ENCODE results near the gene LGALS9B.
"Not testable (repeated sequence)": the region's sequence is repeated elsewhere in the genome, so short reads cannot be mapped to it uniquely, and the experiment has no call there.

Gene LGALS9B

GRCh38 chr17:20467447-20467846 is at the start of gene LGALS9B:
TSS of gene LGALS9B (minus strand) at chr17:20467539. CDS start at chr17:20467470, 69 bp downstream.
- not testable (repeated sequence) for H3K4me3 Mint-ChIP-seq; H3K36me3 Mint-ChIP-seq (ENCODE audit: low read depth); H3K9me3 Mint-ChIP-seq; H3K27ac Mint-ChIP-seq; H3K27me3 Mint-ChIP-seq (ENCODE audit: low read depth, poor library complexity); H3K4me1 Mint-ChIP-seq; DNase-seq

- not testable (repeated sequence) for H3K4me1 Mint-ChIP-seq; H3K27ac Mint-ChIP-seq; DNase-seq; H3K27me3 Mint-ChIP-seq (ENCODE audit: low read depth, poor library complexity); H3K36me3 Mint-ChIP-seq (ENCODE audit: low read depth); H3K9me3 Mint-ChIP-seq; H3K4me3 Mint-ChIP-seq
These were observed 49.6 kb upstream of the LGALS9B start for GRCh38 chr17:20516986-20517385.

GRCh38 chr17:20515099-20515498 is 47.8 kb upstream of the LGALS9B start:
- H3K4me3 Mint-ChIP-seq; H3K9me3 Mint-ChIP-seq; H3K4me1 Mint-ChIP-seq; H3K27me3 Mint-ChIP-seq (ENCODE audit: low read depth, poor library complexity); H3K36me3 Mint-ChIP-seq (ENCODE audit: low read depth); DNase-seq; H3K27ac Mint-ChIP-seq: not testable (repeated sequence)

GRCh38 chr17:20513539-20513938 is 46.2 kb upstream of the LGALS9B start:
- not testable (repeated sequence) for DNase-seq; H3K4me3 Mint-ChIP-seq; H3K27me3 Mint-ChIP-seq (ENCODE audit: low read depth, poor library complexity); H3K27ac Mint-ChIP-seq; H3K36me3 Mint-ChIP-seq (ENCODE audit: low read depth); H3K9me3 Mint-ChIP-seq; H3K4me1 Mint-ChIP-seq

GRCh38 chr17:20512378-20512777 is 45.0 kb upstream of the LGALS9B start:
- H3K4me1 Mint-ChIP-seq; H3K9me3 Mint-ChIP-seq; H3K27me3 Mint-ChIP-seq (ENCODE audit: low read depth, poor library complexity); H3K4me3 Mint-ChIP-seq; H3K36me3 Mint-ChIP-seq (ENCODE audit: low read depth); DNase-seq; H3K27ac Mint-ChIP-seq: not testable (repeated sequence)

- DNase-seq; H3K27ac Mint-ChIP-seq; H3K4me3 Mint-ChIP-seq; H3K27me3 Mint-ChIP-seq (ENCODE audit: low read depth, poor library complexity); H3K4me1 Mint-ChIP-seq; H3K36me3 Mint-ChIP-seq (ENCODE audit: low read depth); H3K9me3 Mint-ChIP-seq: not testable (repeated sequence)
These were observed 44.4 kb upstream of the LGALS9B start for GRCh38 chr17:20511778-20512177.

- not testable (repeated sequence) for H3K36me3 Mint-ChIP-seq (ENCODE audit: low read depth); H3K4me3 Mint-ChIP-seq; H3K9me3 Mint-ChIP-seq; H3K27ac Mint-ChIP-seq; DNase-seq; H3K27me3 Mint-ChIP-seq (ENCODE audit: low read depth, poor library complexity); H3K4me1 Mint-ChIP-seq
These were observed 38.0 kb upstream of the LGALS9B start for GRCh38 chr17:20505333-20505732.

GRCh38 chr17:20504388-20505066 is 37.2 kb upstream of the LGALS9B start:
- not testable (repeated sequence) for H3K4me3 Mint-ChIP-seq; DNase-seq; H3K4me1 Mint-ChIP-seq; H3K36me3 Mint-ChIP-seq (ENCODE audit: low read depth); H3K27me3 Mint-ChIP-seq (ENCODE audit: low read depth, poor library complexity); H3K27ac Mint-ChIP-seq; H3K9me3 Mint-ChIP-seq

- not testable (repeated sequence) for H3K27ac Mint-ChIP-seq; H3K4me1 Mint-ChIP-seq; H3K4me3 Mint-ChIP-seq; H3K9me3 Mint-ChIP-seq; H3K36me3 Mint-ChIP-seq (ENCODE audit: low read depth); H3K27me3 Mint-ChIP-seq (ENCODE audit: low read depth, poor library complexity); DNase-seq
These were observed 34.6 kb upstream of the LGALS9B start for GRCh38 chr17:20501896-20502295.

GRCh38 chr17:20500346-20500745 is 33.0 kb upstream of the LGALS9B start:
- H3K36me3 Mint-ChIP-seq (ENCODE audit: low read depth); H3K9me3 Mint-ChIP-seq; H3K27ac Mint-ChIP-seq; H3K27me3 Mint-ChIP-seq (ENCODE audit: low read depth, poor library complexity); DNase-seq; H3K4me1 Mint-ChIP-seq; H3K4me3 Mint-ChIP-seq: not testable (repeated sequence)

- not testable (repeated sequence) for H3K4me1 Mint-ChIP-seq; H3K27me3 Mint-ChIP-seq (ENCODE audit: low read depth, poor library complexity); H3K9me3 Mint-ChIP-seq; H3K4me3 Mint-ChIP-seq; H3K27ac Mint-ChIP-seq; H3K36me3 Mint-ChIP-seq (ENCODE audit: low read depth); DNase-seq
These were observed 28.1 kb upstream of the LGALS9B start for GRCh38 chr17:20495420-20495819.

GRCh38 chr17:20494735-20495134 is 27.4 kb upstream of the LGALS9B start:
- not testable (repeated sequence) for H3K4me1 Mint-ChIP-seq; H3K27ac Mint-ChIP-seq; DNase-seq; H3K27me3 Mint-ChIP-seq (ENCODE audit: low read depth, poor library complexity); H3K36me3 Mint-ChIP-seq (ENCODE audit: low read depth); H3K4me3 Mint-ChIP-seq; H3K9me3 Mint-ChIP-seq

GRCh38 chr17:20494147-20494546 is 26.8 kb upstream of the LGALS9B start:
- H3K4me1 Mint-ChIP-seq; DNase-seq; H3K9me3 Mint-ChIP-seq; H3K4me3 Mint-ChIP-seq; H3K27ac Mint-ChIP-seq; H3K27me3 Mint-ChIP-seq (ENCODE audit: low read depth, poor library complexity); H3K36me3 Mint-ChIP-seq (ENCODE audit: low read depth): not testable (repeated sequence)

- not testable (repeated sequence) for H3K27ac Mint-ChIP-seq; DNase-seq; H3K9me3 Mint-ChIP-seq; H3K4me1 Mint-ChIP-seq; H3K4me3 Mint-ChIP-seq; H3K27me3 Mint-ChIP-seq (ENCODE audit: low read depth, poor library complexity); H3K36me3 Mint-ChIP-seq (ENCODE audit: low read depth)
These were observed 25.6 kb upstream of the LGALS9B start for GRCh38 chr17:20492971-20493370.

GRCh38 chr17:20492099-20492498 is 24.8 kb upstream of the LGALS9B start:
- not testable (repeated sequence) for H3K27ac Mint-ChIP-seq, H3K9me3 Mint-ChIP-seq

More at GRCh38 chr17:20492099-20492498, 24.8 kb upstream of the LGALS9B start:
- H3K27me3 Mint-ChIP-seq (ENCODE audit: low read depth, poor library complexity); H3K4me1 Mint-ChIP-seq; H3K36me3 Mint-ChIP-seq (ENCODE audit: low read depth); DNase-seq; H3K4me3 Mint-ChIP-seq: not testable (repeated sequence)
